ENCODE data around the gene NT5DC1.

The NT5DC1 gene

GRCh38 chr6:116248577-116248976 lies 147.9 kb downstream of the NT5DC1 start:
- no peak for DNase-seq

GRCh38 chr6:116251568-116252384 lies 151.1 kb downstream of the NT5DC1 start:
- DNase-seq, result no peak

- DNase-seq, result no peak
Measured at GRCh38 chr6:116253188-116253504, 152.5 kb downstream of the NT5DC1 start.

- DNase-seq, result peak; percentile 92 to 94
Measured at GRCh38 chr6:116253505-116254296, 153.0 kb downstream of the NT5DC1 start, which contains the start of gene TSPYL4. Gene TSPYL4, minus strand, starts transcription at chr6:116254075. Its CDS starts 67 bp downstream, at chr6:116254008.

GRCh38 chr6:116254297-116255056 lies 153.8 kb downstream of the NT5DC1 start:
- peak in 1 of 2 experiments; percentile 17 for DNase-seq

GRCh38 chr6:116255246-116255800 lies 154.7 kb downstream of the NT5DC1 start:
- no peak for DNase-seq

GRCh38 chr6:116256694-116257093 lies 156.0 kb downstream of the NT5DC1 start:
- DNase-seq, result no peak

GRCh38 chr6:116258520-116258919 lies 157.9 kb downstream of the NT5DC1 start:
- DNase-seq, result no peak

- DNase-seq, result no peak
Measured at GRCh38 chr6:116263353-116263752, 162.7 kb downstream of the NT5DC1 start.

- no peak for DNase-seq
Measured at GRCh38 chr6:116265041-116265829, 164.6 kb downstream of the NT5DC1 start.

- DNase-seq, result no peak
Measured at GRCh38 chr6:116266803-116267202, 166.2 kb downstream of the NT5DC1 start.

GRCh38 chr6:116267836-116268588 lies 167.4 kb downstream of the NT5DC1 start:
- DNase-seq, result peak; percentile 29 to 36

- peak; percentile 92 to 96 for DNase-seq
Measured at GRCh38 chr6:116268589-116269293, 168.1 kb downstream of the NT5DC1 start.

- no peak for DNase-seq
Measured at GRCh38 chr6:116271149-116271708, 170.6 kb downstream of the NT5DC1 start.

GRCh38 chr6:116277124-116277523 lies 176.5 kb downstream of the NT5DC1 start:
- no peak for DNase-seq

GRCh38 chr6:116278481-116278829 lies 177.8 kb downstream of the NT5DC1 start:
- no peak for DNase-seq

GRCh38 chr6:116278854-116279231 lies 178.2 kb downstream of the NT5DC1 start:
- no peak for DNase-seq

GRCh38 chr6:116279232-116280160 lies 178.8 kb downstream of the NT5DC1 start, which contains the start of gene TSPYL1:
Gene TSPYL1, minus strand, starts transcription at chr6:116279930. Its CDS starts 100 bp downstream, at chr6:116279830.
- peak; percentile 96 for DNase-seq

Measured in Kasumi-1 (cell line).